ENCODE results near the gene UBE2D2. TPM values are rescaled to one million over a fixed set of nuclear protein-coding genes. Genes with fewer than 3 reads are reported as not detected.

UBE2D2 gene
- total RNA-seq, 1 experiment from 2014 or later, result 187 TPM

- no peak for DNase-seq
- CTCF ChIA-PET, result interaction anchor here (0.6 kb wide), 2 partner anchors 23 to 24 kb away, joined by 3 read pairs; no protein-coding TSS in a partner anchor
- no peaks in the 10 kb centered on the region for H3K4me1 Mint-ChIP-seq (ENCODE audit: low read depth, unreplicated experiment)
- no peaks in the 10 kb centered on the region for H3K36me3 Mint-ChIP-seq (ENCODE audit: insufficient read depth, unreplicated experiment)
- no peak overlapping the region for H3K4me3 Mint-ChIP-seq (ENCODE audit: low read depth, unreplicated experiment)
- H3K27ac Mint-ChIP-seq (ENCODE audit: unreplicated experiment), result no peak overlapping the region
- intact Hi-C loops (cut with micrococcal nuclease; ENCODE audit: unreplicated experiment), result no loop called here
- no TSS peak for BruUV-seq (replicated peaks)
- peaks cover 3% of the 10 kb centered on the region for H3K9me3 Mint-ChIP-seq (ENCODE audit: low read depth, unreplicated experiment)
- TF ChIP-seq CTCF (IDR thresholded peaks at IDR 0.05; ENCODE audit: unreplicated experiment), result no peak
- H3K27me3 Mint-ChIP-seq (ENCODE audit: unreplicated experiment), result no peaks in the 10 kb centered on the region
These were observed 9.8 kb upstream of the UBE2D2 start for GRCh38 chr5:139551191-139551889.

- no peaks in the 10 kb centered on the region for H3K36me3 Mint-ChIP-seq (ENCODE audit: insufficient read depth, unreplicated experiment)
- BruUV-seq (replicated peaks), result no TSS peak
- no peak for DNase-seq
- H3K27me3 Mint-ChIP-seq (ENCODE audit: unreplicated experiment), result no peaks in the 10 kb centered on the region
- TF ChIP-seq CTCF (IDR thresholded peaks at IDR 0.05; ENCODE audit: unreplicated experiment), result no peak
- peaks cover 3% of the 10 kb centered on the region for H3K9me3 Mint-ChIP-seq (ENCODE audit: low read depth, unreplicated experiment)
- H3K4me1 Mint-ChIP-seq (ENCODE audit: low read depth, unreplicated experiment), result no peaks in the 10 kb centered on the region
- H3K27ac Mint-ChIP-seq (ENCODE audit: unreplicated experiment), result no peak overlapping the region
- CTCF ChIA-PET, result interaction anchor here (0.6 kb wide), 1 partner anchor 45 kb away, joined by 6 read pairs; no protein-coding TSS in a partner anchor
- no peak overlapping the region for H3K4me3 Mint-ChIP-seq (ENCODE audit: low read depth, unreplicated experiment)
- intact Hi-C loops (cut with micrococcal nuclease; ENCODE audit: unreplicated experiment), result no loop called here
These were observed 8.1 kb upstream of the UBE2D2 start for GRCh38 chr5:139552893-139553575.

GRCh38 chr5:139554264-139554663 is 6.9 kb upstream of the UBE2D2 start:
- no peak for TF ChIP-seq CTCF (IDR thresholded peaks at IDR 0.05; ENCODE audit: unreplicated experiment)
- Mint-ChIP-seq H3K4me1 (ENCODE audit: low read depth, unreplicated experiment) (no peaks in the 10 kb centered on the region), H3K27ac (ENCODE audit: unreplicated experiment) (no peak overlapping the region), H3K9me3 (ENCODE audit: low read depth, unreplicated experiment) (no peaks in the 10 kb centered on the region), H3K4me3 (ENCODE audit: low read depth, unreplicated experiment) (no peak overlapping the region), H3K36me3 (ENCODE audit: insufficient read depth, unreplicated experiment) (no peaks in the 10 kb centered on the region), H3K27me3 (ENCODE audit: unreplicated experiment) (no peaks in the 10 kb centered on the region)
- no TSS peak for BruUV-seq (replicated peaks)
- CTCF ChIA-PET, result no interaction called here
- intact Hi-C loops (cut with micrococcal nuclease; ENCODE audit: unreplicated experiment), result no loop called here
- no peak for DNase-seq

- Mint-ChIP-seq H3K27ac (ENCODE audit: unreplicated experiment) (no peak overlapping the region), H3K9me3 (ENCODE audit: low read depth, unreplicated experiment) (no peaks in the 10 kb centered on the region), H3K27me3 (ENCODE audit: unreplicated experiment) (no peaks in the 10 kb centered on the region), H3K4me3 (ENCODE audit: low read depth, unreplicated experiment) (no peak overlapping the region), H3K4me1 (ENCODE audit: low read depth, unreplicated experiment) (peaks cover 7% of the 10 kb centered on the region), H3K36me3 (ENCODE audit: insufficient read depth, unreplicated experiment) (peaks cover 26% of the 10 kb centered on the region)
- no peak for DNase-seq
- CTCF ChIA-PET, result no interaction called here
- BruUV-seq (replicated peaks), result no TSS peak
- intact Hi-C loops (cut with micrococcal nuclease; ENCODE audit: unreplicated experiment), result no loop called here
- TF ChIP-seq CTCF (IDR thresholded peaks at IDR 0.05; ENCODE audit: unreplicated experiment), result no peak
These were observed 3.3 kb upstream of the UBE2D2 start for GRCh38 chr5:139557811-139558210.

Measured in Calu3 (cell line).